NCI-H1930 (cell line): Measurements from ENCODE around the gene HSP90AA1.

Experiments
- DNase-seq, 2 experiments: peaks; one replicate each; lab custom pipeline; 2025; lab: John Stamatoyannopoulos, UW

Gene HSP90AA1

DNA sequence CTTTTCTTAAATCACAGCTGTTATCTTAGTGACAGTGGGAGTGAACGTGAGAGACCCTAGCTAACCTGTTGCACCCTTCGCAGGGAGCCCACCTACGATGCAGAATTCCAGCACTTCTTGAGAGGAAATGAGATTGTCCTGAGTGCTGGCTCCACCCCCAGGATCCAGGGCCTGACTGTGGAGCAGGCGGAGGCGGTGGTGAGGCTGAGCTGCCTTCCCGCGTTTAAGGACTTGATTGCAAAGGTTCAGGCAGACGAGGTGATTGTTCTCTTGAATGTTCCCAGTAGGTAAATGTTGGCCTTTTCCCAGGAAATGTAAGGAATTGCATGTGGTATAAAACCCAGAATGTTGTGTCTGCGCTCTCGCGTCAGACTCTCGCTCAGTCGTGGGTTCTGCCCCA lies 46.7 kb downstream of the HSP90AA1 start:
- DNase-seq = no peak

DNA sequence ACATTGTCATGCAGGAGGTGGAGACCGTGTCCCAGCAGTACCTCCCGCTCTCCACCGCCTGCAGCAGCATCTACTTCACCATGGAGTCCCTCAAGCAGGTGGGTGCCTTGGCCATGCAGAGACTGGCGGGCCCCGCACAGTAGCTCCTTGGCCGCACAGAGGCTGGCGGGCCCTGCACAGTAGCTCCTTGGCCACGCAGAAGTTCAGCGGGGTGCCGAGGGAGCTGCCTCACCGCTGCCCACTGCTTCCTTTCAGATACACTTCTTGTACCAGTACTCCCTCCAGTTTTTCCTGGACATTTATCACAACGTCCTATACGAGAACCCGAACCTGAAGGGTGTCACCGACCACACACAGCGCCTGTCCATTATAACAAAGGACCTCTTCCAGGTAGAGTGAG lies 47.7 kb downstream of the HSP90AA1 start:
- DNase-seq = no peak

DNA sequence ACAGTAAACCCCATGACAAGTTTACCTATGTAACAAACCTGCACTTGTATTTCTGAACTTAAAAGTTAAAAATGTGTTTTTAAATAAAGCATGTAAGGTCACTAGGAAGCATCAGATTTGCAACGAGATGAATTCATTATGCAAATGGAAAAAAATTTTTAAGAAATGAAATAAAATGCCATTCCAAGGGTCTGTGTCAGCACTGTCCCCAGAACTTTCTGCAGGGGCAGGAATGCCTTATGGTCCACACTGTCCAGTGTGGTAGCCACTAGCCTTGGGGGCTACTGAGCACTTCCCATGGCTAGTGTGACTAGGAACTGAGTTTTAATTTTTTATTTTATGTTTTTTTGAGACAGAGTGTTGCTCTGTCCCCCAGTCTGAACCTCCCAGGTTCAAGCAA lies 49.2 kb downstream of the HSP90AA1 start:
- DNase-seq = no peak

DNA sequence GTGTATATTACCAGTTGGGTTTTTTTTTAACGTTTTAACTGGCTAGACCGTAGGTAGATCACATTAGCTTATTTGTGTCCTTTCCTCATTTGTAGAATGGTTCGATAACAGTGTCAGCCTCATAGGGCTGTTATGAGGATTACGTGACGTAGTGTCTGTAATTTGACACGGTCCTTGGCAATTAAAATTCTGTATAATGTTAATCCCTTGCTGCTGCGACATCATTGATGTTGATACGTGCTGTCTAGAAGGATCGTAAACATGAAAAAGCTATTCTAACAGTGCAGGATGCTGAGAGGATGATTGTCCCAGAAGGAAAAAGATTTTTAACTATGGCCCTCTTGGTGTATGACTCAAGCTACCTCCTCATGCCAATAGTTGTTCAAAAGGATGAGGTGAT lies 50.9 kb downstream of the HSP90AA1 start:
- DNase-seq = no peak

DNA sequence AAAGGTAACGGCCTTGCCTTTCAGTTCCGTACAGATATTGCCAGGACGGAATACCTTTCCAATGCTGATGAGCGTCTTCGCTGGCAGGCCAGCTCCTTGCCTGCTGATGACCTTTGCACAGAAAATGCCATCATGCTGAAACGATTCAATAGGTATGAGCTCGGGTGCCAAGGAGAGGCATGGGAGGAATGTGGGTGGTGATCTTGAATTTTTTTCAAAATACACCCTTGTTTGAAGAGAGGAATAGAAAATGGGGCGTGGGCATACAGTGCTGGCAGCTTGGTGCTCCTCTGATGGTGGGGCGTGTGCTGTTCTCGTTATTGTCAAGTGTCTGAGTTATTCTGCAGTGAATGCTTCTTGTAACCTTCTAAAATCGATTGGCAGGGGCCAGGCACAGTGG lies 52.5 kb downstream of the HSP90AA1 start:
- DNase-seq = no peak

DNA sequence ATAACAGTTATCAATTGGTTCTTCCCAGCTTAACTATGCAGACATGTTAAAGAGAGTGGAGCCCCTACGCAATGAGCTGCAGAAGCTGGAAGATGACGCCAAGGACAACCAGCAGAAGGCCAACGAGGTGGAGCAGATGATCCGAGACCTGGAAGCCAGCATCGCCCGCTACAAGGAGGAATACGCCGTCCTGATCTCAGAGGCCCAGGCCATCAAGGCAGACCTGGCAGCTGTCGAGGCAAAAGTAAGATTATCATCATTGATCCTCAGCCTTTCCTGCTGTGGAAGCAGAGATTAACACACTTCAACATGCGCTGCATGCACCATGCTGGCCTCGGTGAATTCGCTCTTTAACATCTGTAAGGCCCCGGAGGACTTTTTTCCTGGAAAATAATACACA lies 53.6 kb downstream of the HSP90AA1 start:
- no peak for DNase-seq
